Peyer's patch (tissue), 4 donors: ENCODE measurements around the gene HSPG2. TPM values are rescaled to one million over a fixed set of nuclear protein-coding genes. Genes with fewer than 3 reads are reported as not detected.

Experiments used
- DNase-seq, 3 donors: peaks; one replicate each; pipeline ENCODE4 v3.0.0-alpha.2; 2017 to 2019
- H3K27ac ChIP-seq, 4 donors: fragments of 200-600 bp; sonication (generic); one replicate each; pipeline ENCODE4 v1.5.1; 2016 to 2019
- H3K27me3 ChIP-seq, 2 donors: fragments of 200-600 bp; sonication (generic); one replicate each; pipeline ENCODE4 v1.5.1; 2019
- H3K36me3 ChIP-seq, 3 donors: fragments of 200-600 bp; sonication (generic); one replicate each; pipeline ENCODE4 v1.5.1; 2016 to 2019
- H3K4me1 ChIP-seq, 4 donors: fragments of 200-600 bp; sonication (generic); one replicate each; pipeline ENCODE4 v1.5.1; 2016 to 2019
- H3K4me3 ChIP-seq, 4 donors: fragments of 200-600 bp; sonication (generic); 1 replicate in 3 of 4; 2 replicates in 1 of 4; pipeline ENCODE4 v1.5.1; 2016 to 2019; ENCODE audit warnings: mild to moderate bottlenecking in 1 of 4
- H3K9me3 ChIP-seq, 4 donors: fragments of 200-600 bp; sonication (generic); one replicate each; pipeline ENCODE4 v1.5.1; 2016 to 2019; ENCODE audit warnings: mild to moderate bottlenecking in 1 of 4
- POLR2A ChIP-seq, 2 donors: fragments of 450-650 bp; IDR thresholded peaks; one replicate each; pipeline ENCODE4 v1.5.1; 2017; ENCODE audit warnings: antibody characterized with exemption in 2 of 2, mild to moderate bottlenecking in 2 of 2, moderate library complexity in 2 of 2
- total RNA-seq, 4 donors: library from RNA; depleted of rRNA; stranded (reverse); fragments of >200 nt; gene quantifications; one replicate each; pipeline ENCODE4 v1.1.0, GENCODE V29; 2016
- TF ChIP-seq, protein P1 (sequence below), 6 experiments: fragments of 450-650 bp in 4 of 6; fragments of 200-600 bp in 2 of 6; sonication (generic) in 1 of 6; IDR thresholded peaks; one replicate each; pipeline ENCODE4 v1.5.1; 2017 to 2019; ENCODE audit warnings: antibody characterized with exemption in 6 of 6, mild to moderate bottlenecking in 3 of 6, moderate library complexity in 1 of 6

The HSPG2 gene
- total RNA-seq, 4 donors from 2014 or later, result 68.7 to 199 (median 122) TPM

DNA sequence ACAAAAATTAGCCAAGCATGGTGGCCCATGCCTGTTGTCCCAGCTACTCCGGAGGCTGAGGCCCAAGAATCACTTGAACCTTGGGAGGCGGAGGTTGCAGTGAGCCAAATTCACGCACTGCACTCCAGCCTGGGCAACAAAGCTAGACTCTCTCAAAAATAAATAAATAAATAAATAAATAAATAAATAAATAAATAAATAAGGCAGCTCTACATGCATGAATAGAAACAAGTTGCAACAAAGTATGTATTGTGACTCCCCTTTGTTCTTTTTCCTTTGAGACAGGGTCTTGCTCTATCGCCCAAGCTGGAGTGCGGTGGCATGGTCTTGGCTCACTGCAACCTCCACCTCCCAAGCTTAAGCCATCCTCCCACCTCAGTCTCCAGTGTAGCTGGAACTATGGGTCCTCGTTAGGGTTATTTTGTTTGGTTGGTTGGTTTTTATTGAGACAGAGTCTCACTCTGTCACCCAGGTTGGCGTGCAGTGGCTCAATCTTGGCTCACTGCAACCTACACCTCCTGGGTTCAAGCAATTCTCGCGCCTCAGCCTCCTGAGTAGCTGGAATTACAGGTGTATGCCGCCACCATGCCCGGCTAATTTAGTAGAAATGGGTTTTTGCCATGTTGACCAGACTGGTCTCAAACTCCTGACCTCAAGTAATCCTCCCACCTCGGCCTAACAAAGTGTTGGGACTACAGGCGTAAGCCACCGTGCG, 162.1 kb downstream of the HSPG2 start:
- peak in 1 of 3 donors; percentile 39 for DNase-seq
- no peak overlapping the region for H3K4me3 ChIP-seq
- peak overlapping the region in 1 of 4 donors; percentile 49 for H3K27ac ChIP-seq
- TF ChIP-seq POLR2A (IDR thresholded peaks at IDR 0.05), result no peak
- TF ChIP-seq, protein P1, sequence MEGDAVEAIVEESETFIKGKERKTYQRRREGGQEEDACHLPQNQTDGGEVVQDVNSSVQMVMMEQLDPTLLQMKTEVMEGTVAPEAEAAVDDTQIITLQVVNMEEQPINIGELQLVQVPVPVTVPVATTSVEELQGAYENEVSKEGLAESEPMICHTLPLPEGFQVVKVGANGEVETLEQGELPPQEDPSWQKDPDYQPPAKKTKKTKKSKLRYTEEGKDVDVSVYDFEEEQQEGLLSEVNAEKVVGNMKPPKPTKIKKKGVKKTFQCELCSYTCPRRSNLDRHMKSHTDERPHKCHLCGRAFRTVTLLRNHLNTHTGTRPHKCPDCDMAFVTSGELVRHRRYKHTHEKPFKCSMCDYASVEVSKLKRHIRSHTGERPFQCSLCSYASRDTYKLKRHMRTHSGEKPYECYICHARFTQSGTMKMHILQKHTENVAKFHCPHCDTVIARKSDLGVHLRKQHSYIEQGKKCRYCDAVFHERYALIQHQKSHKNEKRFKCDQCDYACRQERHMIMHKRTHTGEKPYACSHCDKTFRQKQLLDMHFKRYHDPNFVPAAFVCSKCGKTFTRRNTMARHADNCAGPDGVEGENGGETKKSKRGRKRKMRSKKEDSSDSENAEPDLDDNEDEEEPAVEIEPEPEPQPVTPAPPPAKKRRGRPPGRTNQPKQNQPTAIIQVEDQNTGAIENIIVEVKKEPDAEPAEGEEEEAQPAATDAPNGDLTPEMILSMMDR (IDR thresholded peaks at IDR 0.05), result no peak
- H3K36me3 ChIP-seq, result no peaks in the 10 kb centered on the region
- H3K9me3 ChIP-seq, result no peaks in the 10 kb centered on the region
- H3K4me1 ChIP-seq, result peaks cover 0 to 13% (median 0%) of the 10 kb centered on the region in 4 donors
- no peaks in the 10 kb centered on the region for H3K27me3 ChIP-seq

DNA sequence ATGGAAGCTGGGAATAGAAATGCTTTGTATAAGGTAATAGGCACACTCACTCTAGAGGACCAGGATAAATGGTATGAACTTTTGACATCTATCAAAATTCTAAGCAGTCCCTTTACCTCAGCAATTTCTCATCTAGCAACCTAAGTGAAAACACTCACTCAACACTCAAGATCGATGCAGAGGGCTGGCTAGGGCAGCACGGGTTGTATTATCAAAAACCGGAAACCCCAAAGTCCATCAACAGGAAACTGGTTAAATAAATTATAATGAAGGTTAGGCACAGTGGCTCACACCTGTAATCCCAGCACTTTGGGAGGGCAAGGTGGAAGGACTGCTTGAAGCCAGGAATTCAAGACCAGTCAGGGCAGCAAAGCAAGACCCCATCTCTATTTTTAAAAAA, 163.5 kb downstream of the HSPG2 start:
- TF ChIP-seq, protein P1 (IDR thresholded peaks at IDR 0.05), result no peak
- no peak for TF ChIP-seq POLR2A (IDR thresholded peaks at IDR 0.05)
- peak in 2 of 3 donors; percentile 60 to 64 for DNase-seq

More for the DNA sequence above, 163.5 kb downstream of the HSPG2 start:
- H3K4me3 ChIP-seq, result no peak overlapping the region
- no peaks in the 10 kb centered on the region for H3K27me3 ChIP-seq
- H3K9me3 ChIP-seq, result no peaks in the 10 kb centered on the region
- H3K4me1 ChIP-seq, result peaks cover 0 to 13% (median 0%) of the 10 kb centered on the region in 4 donors
- no peaks in the 10 kb centered on the region for H3K36me3 ChIP-seq
- H3K27ac ChIP-seq, result peak overlapping the region in 2 of 4 donors; percentile 2 to 49

Other genes with a start within 250 kb of the HSPG2 start
- 100 to 1,000 TPM in 1 of 4 donors, 10 to 100 TPM in 3; 35.4 to 198 (median 50.7) TPM for gene USP48, start 154.2 kb downstream of the HSPG2 start, total RNA-seq
- 1 to 10 TPM in 1 of 4 donors, under 1 TPM in 2, not detected in 1; 0.38 to 3.3 (median 0.80) TPM for gene LDLRAD2, start 125.0 kb downstream of the HSPG2 start, total RNA-seq
- gene CELA3B, start 39.7 kb upstream of the HSPG2 start, total RNA-seq, result not detected
- gene CELA3A, start 64.3 kb upstream of the HSPG2 start, total RNA-seq, result not detected
- gene CDC42, start 115.4 kb upstream of the HSPG2 start, total RNA-seq, result 100 to 1,000 TPM in 3 of 4 donors, 10 to 100 TPM in 1; 89.6 to 224 (median 157) TPM
- 1 to 10 TPM; 1.4 to 5.0 (median 2.5) TPM for gene WNT4, start 205.8 kb upstream of the HSPG2 start, total RNA-seq